DOHH2 (cell line): Measurements from ENCODE around the gene CDC37.

ENCODE experiments used
- H3F3A ChIP-seq: fragments of 200-600 bp; sonication (generic), shearing (Covaris generic); 2 replicates; pipeline ENCODE4 v1.6.0; 2016; ENCODE audit warnings: antibody characterized with exemption, mild to moderate bottlenecking; ENCODE audit not compliant: control insufficient read depth, insufficient read depth
- H3K27ac ChIP-seq: fragments of 200-600 bp; sonication (generic); 2 replicates; pipeline ENCODE4 v1.5.1; 2014; ENCODE audit warnings: low read depth, mild to moderate bottlenecking, low read length, moderate library complexity
- H3K27me3 ChIP-seq: fragments of 200-600 bp; sonication (generic); 2 replicates; pipeline ENCODE4 v1.6.1; 2014; ENCODE audit warnings: mild to moderate bottlenecking, low read length, mixed read lengths; ENCODE audit not compliant: control insufficient read depth
- H3K36me3 ChIP-seq: fragments of 200-600 bp; sonication (generic); 2 replicates; pipeline ENCODE4 v1.6.1; 2014; ENCODE audit warnings: mild to moderate bottlenecking, low read length, moderate library complexity, mixed read lengths; ENCODE audit not compliant: control insufficient read depth
- H3K4me1 ChIP-seq: fragments of 200-600 bp; sonication (generic); 2 replicates; pipeline ENCODE4 v1.6.1; 2014; ENCODE audit warnings: mild to moderate bottlenecking, low read length, mixed read lengths; ENCODE audit not compliant: control insufficient read depth
- H3K4me2 ChIP-seq: fragments of 200-600 bp; sonication (generic); 2 replicates; pipeline ENCODE4 v1.6.0; 2014; ENCODE audit warnings: mild to moderate bottlenecking, low read length, moderate library complexity
- H3K4me3 ChIP-seq: fragments of 200-600 bp; sonication (generic); 2 replicates; pipeline ENCODE4 v1.5.1; 2014; ENCODE audit warnings: mild to moderate bottlenecking, low read length, mixed read lengths
- H3K79me2 ChIP-seq: fragments of 200-600 bp; sonication (generic); 2 replicates; pipeline ENCODE4 v1.6.1; 2014; ENCODE audit warnings: mild to moderate bottlenecking, low read length, mixed read lengths; ENCODE audit not compliant: control insufficient read depth
- H3K9me2 ChIP-seq: fragments of 200-600 bp; sonication (generic); replicated peaks from 2 replicates; pipeline ENCODE4 v1.6.1; 2014; ENCODE audit warnings: mild to moderate bottlenecking, low read length, mixed read lengths; ENCODE audit not compliant: control insufficient read depth
- H3K9me3 ChIP-seq: fragments of 200-600 bp; sonication (generic); 2 replicates; pipeline ENCODE4 v1.6.1; 2014; ENCODE audit warnings: antibody characterized with exemption, low read length, mixed read lengths; ENCODE audit not compliant: control insufficient read depth, insufficient read depth
- H4K20me1 ChIP-seq: fragments of 200-600 bp; sonication (generic); 2 replicates; pipeline ENCODE4 v1.6.0; 2014; ENCODE audit warnings: low read depth, mild to moderate bottlenecking, antibody characterized with exemption, low read length, moderate library complexity; ENCODE audit not compliant: control insufficient read depth, insufficient read depth
- CTCF ChIP-seq: fragments of 200-600 bp; sonication (generic); IDR thresholded peaks from one replicate; pipeline ENCODE4 v1.5.1; 2014; ENCODE audit warnings: antibody characterized with exemption, mild to moderate bottlenecking, low read depth, low read length; ENCODE audit not compliant: poor library complexity, severe bottlenecking
- EZH2phosphoT487 ChIP-seq: fragments of 200-600 bp; sonication (generic); IDR thresholded peaks from 2 replicates; pipeline ENCODE4 v1.6.1; 2017; ENCODE audit warnings: borderline replicate concordance, mild to moderate bottlenecking, antibody characterized with exemption, low read length, moderate library complexity, mixed read lengths

Gene CDC37

GRCh38 chr19:10449037-10449436 is 45.7 kb upstream of the CDC37 start:
- H3K9me3 ChIP-seq, result no peaks in the 10 kb centered on the region
- TF ChIP-seq EZH2phosphoT487 (no peak), CTCF (no peak)
- H3K4me1 ChIP-seq, result peaks cover 24% of the 10 kb centered on the region
- H4K20me1 ChIP-seq, result no peaks in the 10 kb centered on the region
- H3K4me3 ChIP-seq, result no peak overlapping the region
- H3F3A ChIP-seq, result no peaks in the 10 kb centered on the region; the same call in 1 of the 2 replicates
- H3K36me3 ChIP-seq, result peaks cover 2% of the 10 kb centered on the region; the same call in 1 of the 2 replicates
- no peak overlapping the region for H3K4me2 ChIP-seq
- H3K27ac ChIP-seq, result no peak overlapping the region
- no peaks in the 10 kb centered on the region for H3K9me2 ChIP-seq
- H3K79me2 ChIP-seq, result peaks cover 14% of the 10 kb centered on the region
- no peaks in the 10 kb centered on the region for H3K27me3 ChIP-seq

GRCh38 chr19:10442698-10443097 is 39.4 kb upstream of the CDC37 start:
- Histone ChIP-seq H3K79me2 (peaks cover 58% of the 10 kb centered on the region), H3K27me3 (no peaks in the 10 kb centered on the region), H3K9me2 (no peaks in the 10 kb centered on the region), H3F3A (no peaks in the 10 kb centered on the region), H3K36me3 (no peaks in the 10 kb centered on the region), H3K4me1 (peaks cover 24% of the 10 kb centered on the region), H3K4me2 (no peak overlapping the region), H3K27ac (no peak overlapping the region), H3K9me3 (no peaks in the 10 kb centered on the region), H4K20me1 (no peaks in the 10 kb centered on the region), H3K4me3 (no peak overlapping the region)
- TF ChIP-seq CTCF (no peak), EZH2phosphoT487 (no peak)

- Histone ChIP-seq H3K79me2 (peaks cover 61% of the 10 kb centered on the region), H4K20me1 (no peaks in the 10 kb centered on the region)
Measured at GRCh38 chr19:10439588-10439987, 36.2 kb upstream of the CDC37 start.

GRCh38 chr19:10433131-10433536 is 29.8 kb upstream of the CDC37 start:
- Histone ChIP-seq H3K27me3 (peaks cover 10% of the 10 kb centered on the region), H3K4me2 (no peak overlapping the region), H3K79me2 (peaks cover 67% of the 10 kb centered on the region), H3K9me3 (no peaks in the 10 kb centered on the region), H3K36me3 (no peaks in the 10 kb centered on the region), H4K20me1 (peaks cover 26% of the 10 kb centered on the region), H3K4me3 (no peak overlapping the region), H3F3A (peaks cover 11% of the 10 kb centered on the region), H3K4me1 (peaks cover 49% of the 10 kb centered on the region), H3K27ac (no peak overlapping the region), H3K9me2 (no peaks in the 10 kb centered on the region)
- TF ChIP-seq EZH2phosphoT487, result no peak
- TF ChIP-seq CTCF, result no peak

More at GRCh38 chr19:10439588-10439987, 36.2 kb upstream of the CDC37 start:
- H3K9me2 ChIP-seq, result no peaks in the 10 kb centered on the region
- no peak overlapping the region for H3K4me2 ChIP-seq
- H3K9me3 ChIP-seq, result no peaks in the 10 kb centered on the region
- H3K27ac ChIP-seq, result no peak overlapping the region
- TF ChIP-seq EZH2phosphoT487, result no peak
- H3F3A ChIP-seq, result no peaks in the 10 kb centered on the region
- no peaks in the 10 kb centered on the region for H3K36me3 ChIP-seq
- H3K4me1 ChIP-seq, result peaks cover 8% of the 10 kb centered on the region
- no peaks in the 10 kb centered on the region for H3K27me3 ChIP-seq
- H3K4me3 ChIP-seq, result no peak overlapping the region
